Fibroblast of lung (primary cell): ENCODE data around the gene CA4. TPM values are rescaled to one million over a fixed set of nuclear protein-coding genes. Genes with fewer than 3 reads are reported as not detected.
A peak's percentile ranks its signal among the peaks of the same experiment; 100 is the strongest.

Experiments used
- DNase-seq, 2 donors: peaks; one replicate each; pipeline versions ENCODE4 v3.0.0 to v3.0.0-alpha.2; 2010; ENCODE audit warnings: low read depth in 2 of 2
- H2AFZ ChIP-seq: 2 replicates; pipeline ENCODE4 v1.5.1; 2012; ENCODE audit warnings: low read length, control low read depth, inconsistent platforms
- H3K27ac ChIP-seq: 2 replicates; pipeline ENCODE4 v1.5.1; 2011; ENCODE audit warnings: low read length, control low read depth; ENCODE audit not compliant: insufficient read depth
- H3K27me3 ChIP-seq: 2 replicates; pipeline ENCODE4 v1.5.1; 2011; ENCODE audit warnings: mild to moderate bottlenecking, low read length; ENCODE audit not compliant: control insufficient read depth, insufficient read depth
- H3K36me3 ChIP-seq: 2 replicates; pipeline ENCODE4 v1.5.1; 2011; ENCODE audit warnings: low read length; ENCODE audit not compliant: control insufficient read depth, insufficient read depth
- H3K4me1 ChIP-seq: 2 replicates; pipeline ENCODE4 v1.5.1; 2011; ENCODE audit warnings: low read length; ENCODE audit not compliant: control insufficient read depth, insufficient read depth; ENCODE audit errors: extremely low read depth
- H3K4me2 ChIP-seq: 2 replicates; pipeline ENCODE4 v1.5.1; 2011; ENCODE audit warnings: low read length, control low read depth; ENCODE audit not compliant: insufficient read depth; ENCODE audit errors: extremely low read depth
- H3K4me3 ChIP-seq, 4 experiments: fragments of 200-600 bp in 1 of 4; sonication (generic) in 1 of 4; replicated peaks in 1 of 4; 2 replicates each; pipeline ENCODE4 v1.5.1; 2011 to 2016; ENCODE audit warnings: low read length in 4 of 4, low read depth in 3 of 4, mild to moderate bottlenecking in 3 of 4, control low read depth in 2 of 4, inconsistent platforms in 1 of 4, mixed read lengths in 1 of 4; ENCODE audit not compliant: insufficient read depth in 1 of 4; ENCODE audit errors: control extremely low read depth in 1 of 4
- H3K79me2 ChIP-seq: 2 replicates; pipeline ENCODE4 v1.5.1; 2012; ENCODE audit warnings: mild to moderate bottlenecking, low read length, inconsistent platforms; ENCODE audit not compliant: control insufficient read depth, insufficient read depth
- H3K9ac ChIP-seq: 2 replicates; pipeline ENCODE4 v1.5.1; 2011; ENCODE audit warnings: mild to moderate bottlenecking, low read length, control low read depth; ENCODE audit not compliant: insufficient read depth
- H3K9me3 ChIP-seq: 2 replicates; pipeline ENCODE4 v1.5.1; 2012; ENCODE audit warnings: low read depth, low read length; ENCODE audit not compliant: control insufficient read depth, insufficient read depth
- H4K20me1 ChIP-seq: 2 replicates; pipeline ENCODE4 v1.5.1; 2011; ENCODE audit warnings: low read length; ENCODE audit not compliant: control insufficient read depth, insufficient read depth; ENCODE audit errors: extremely low read depth
- CTCF ChIP-seq, 2 donors: IDR thresholded peaks in 1 of 2; conservative IDR thresholded peaks in 1 of 2; 1 replicate in 1 of 2; 2 replicates in 1 of 2; pipeline ENCODE4 v1.5.1; 2011 to 2012; ENCODE audit warnings: low read length in 2 of 2, control low read depth in 1 of 2, inconsistent platforms in 1 of 2, low read depth in 1 of 2, mild to moderate bottlenecking in 1 of 2
- EZH2 ChIP-seq: IDR thresholded peaks from 2 replicates; pipeline ENCODE4 v1.5.1; 2012; ENCODE audit warnings: low read length, control low read depth, mild to moderate bottlenecking; ENCODE audit errors: missing control alignments
- polyA plus RNA-seq, 2 donors: library from polyadenylated mRNA; depleted of rRNA in 1 of 2; stranded (reverse) in 1 of 2; unstranded in 1 of 2; fragments of >200 nt; gene quantifications; 2 replicates each; pipeline ENCODE4 v1.2.1, GENCODE V29; 2011 to 2012; ENCODE audit warnings: missing spikeins in 1 of 2
- total RNA-seq: library from RNA; depleted of rRNA; stranded (reverse); fragments of >200 nt; gene quantifications from 2 replicates; pipeline ENCODE4 v1.2.1, GENCODE V29; 2014

Gene CA4
- total and polyA plus RNA-seq, 2 donors (not counting 1 experiment from before 2014, with no cell fraction given), result not detected

GRCh38 chr17:60138769-60139437 is 10.9 kb upstream of the CA4 start:
- Histone ChIP-seq H3K79me2 (peaks cover 2% of the 10 kb centered on the region), H4K20me1 (no peaks in the 10 kb centered on the region), H3K27me3 (peaks cover 39% of the 10 kb centered on the region), H2AFZ (no peak overlapping the region), H3K4me1 (peaks cover 10% of the 10 kb centered on the region), H3K9ac (no peak overlapping the region), H3K36me3 (no peaks in the 10 kb centered on the region), H3K4me3 (no peak overlapping the region), H3K27ac (no peak overlapping the region), H3K9me3 (no peaks in the 10 kb centered on the region), H3K4me2 (no peak overlapping the region)
- DNase-seq, result no peak
- TF ChIP-seq CTCF (conservative IDR thresholded peaks at IDR 0.05 in 1 of 2, IDR thresholded peaks at IDR 0.05 in 1 of 2; ENCODE audit: low read depth in 1 of 2, low read length in 2 of 2), result no peak
- no peak for TF ChIP-seq EZH2

GRCh38 chr17:60139438-60140285 is 10.1 kb upstream of the CA4 start:
- TF ChIP-seq EZH2, result peak; percentile 90
- TF ChIP-seq CTCF (conservative IDR thresholded peaks at IDR 0.05 in 1 of 2, IDR thresholded peaks at IDR 0.05 in 1 of 2; ENCODE audit: low read depth in 1 of 2, low read length in 2 of 2), result peak; percentile 65 to 79
- no peaks in the 10 kb centered on the region for H3K36me3 ChIP-seq
- no peaks in the 10 kb centered on the region for H4K20me1 ChIP-seq
- peak overlapping the region; percentile 46 for H3K4me2 ChIP-seq
- DNase-seq, result peak; percentile 63 to 67
- H3K79me2 ChIP-seq, result no peaks in the 10 kb centered on the region
- no peak overlapping the region for H3K4me3 ChIP-seq
- no peak overlapping the region for H2AFZ ChIP-seq
- no peaks in the 10 kb centered on the region for H3K9me3 ChIP-seq
- H3K27ac ChIP-seq, result no peak overlapping the region
- peaks cover 45% of the 10 kb centered on the region for H3K27me3 ChIP-seq
- peaks cover 8% of the 10 kb centered on the region for H3K4me1 ChIP-seq
- H3K9ac ChIP-seq, result no peak overlapping the region
